CD14-positive monocyte (primary cell): Measurements from ENCODE around the gene GOSR2. TPM values are rescaled to one million over a fixed set of nuclear protein-coding genes. Genes with fewer than 3 reads are reported as not detected.
"Not testable (repeated sequence)": the region's sequence is repeated elsewhere in the genome, so short reads cannot be mapped to it uniquely, and the experiment has no call there.

Source experiments
- DNase-seq, 3 donors: peaks; one replicate each; pipeline ENCODE4 v3.0.0-alpha.2; 2011 to 2022
- H2AFZ ChIP-seq: 2 replicates; pipeline ENCODE4 v1.6.0; 2012; ENCODE audit warnings: mild to moderate bottlenecking, low read depth, low read length, inconsistent platforms; ENCODE audit not compliant: insufficient read depth, poor library complexity, severe bottlenecking
- H3K27ac ChIP-seq, 2 donors: 1 replicate in 1 of 2; 2 replicates in 1 of 2; pipeline ENCODE4 v1.5.1; 2012 to 2013; ENCODE audit warnings: low read length in 2 of 2, control low read depth in 1 of 2, inconsistent platforms in 1 of 2, low read depth in 1 of 2, mild to moderate bottlenecking in 1 of 2
- H3K27me3 ChIP-seq, 2 donors: one replicate each; pipeline versions ENCODE4 v1.6.0 to v1.6.1; 2011 to 2013; ENCODE audit warnings: low read length in 2 of 2; ENCODE audit not compliant: control insufficient read depth in 2 of 2, insufficient read depth in 2 of 2
- H3K36me3 ChIP-seq, 2 donors: replicated peaks in 1 of 2; 1 replicate in 1 of 2; 2 replicates in 1 of 2; pipeline versions ENCODE4 v1.5.1 to v1.6.1; 2012 to 2013; ENCODE audit warnings: low read length in 2 of 2, control low read depth in 1 of 2, inconsistent platforms in 1 of 2, mild to moderate bottlenecking in 1 of 2; ENCODE audit not compliant: insufficient read depth in 2 of 2, control insufficient read depth in 1 of 2
- H3K4me1 ChIP-seq, 2 donors: 1 replicate in 1 of 2; 2 replicates in 1 of 2; pipeline versions ENCODE4 v1.5.1 to v1.6.1; 2012 to 2013; ENCODE audit warnings: low read length in 2 of 2, control low read depth in 1 of 2, inconsistent platforms in 1 of 2, mild to moderate bottlenecking in 1 of 2, moderate library complexity in 1 of 2; ENCODE audit not compliant: insufficient read depth in 2 of 2, control insufficient read depth in 1 of 2
- H3K4me2 ChIP-seq: replicated peaks from 2 replicates; pipeline ENCODE3; 2012; ENCODE audit warnings: low read length, moderate library complexity, mild to moderate bottlenecking; ENCODE audit not compliant: poor library complexity, severe bottlenecking; ENCODE audit errors: extremely low read depth
- H3K4me3 ChIP-seq, 3 experiments: fragments of 200-600 bp in 1 of 3; sonication (generic) in 1 of 3; replicated peaks in 1 of 3; 1 replicate in 2 of 3; 2 replicates in 1 of 3; pipeline ENCODE4 v1.5.1; 2011 to 2013; ENCODE audit warnings: low read length in 3 of 3, mild to moderate bottlenecking in 3 of 3, control low read depth in 2 of 3, low read depth in 2 of 3, inconsistent platforms in 1 of 3, moderate library complexity in 1 of 3
- H3K79me2 ChIP-seq: 2 replicates; pipeline ENCODE4 v1.6.0; 2012; ENCODE audit warnings: mild to moderate bottlenecking, control low read depth, inconsistent platforms, low read length, moderate library complexity; ENCODE audit not compliant: insufficient read depth
- H3K9ac ChIP-seq: 2 replicates; pipeline ENCODE4 v1.6.0; 2017; ENCODE audit warnings: low read length, mild to moderate bottlenecking; ENCODE audit not compliant: insufficient read depth, poor library complexity, severe bottlenecking
- H3K9me3 ChIP-seq, 2 donors: replicated peaks in 1 of 2; 1 replicate in 1 of 2; 2 replicates in 1 of 2; pipeline versions ENCODE4 v1.5.1 to v1.6.1; 2012 to 2013; ENCODE audit warnings: low read length in 2 of 2, control low read depth in 1 of 2; ENCODE audit not compliant: control insufficient read depth in 1 of 2, insufficient read depth in 1 of 2
- H4K20me1 ChIP-seq: 2 replicates; pipeline ENCODE4 v1.6.0; 2012; ENCODE audit warnings: mild to moderate bottlenecking, low read length, control low read depth, moderate library complexity; ENCODE audit not compliant: insufficient read depth
- H3K27ac Mint-ChIP-seq, 7 donors: one replicate each; pipeline ENCODE4 v1.8.0; 2020; ENCODE audit warnings: mild to moderate bottlenecking in 7 of 7, mixed read lengths in 7 of 7, moderate library complexity in 6 of 7, inconsistent platforms in 2 of 7
- H3K27me3 Mint-ChIP-seq, 3 donors: one replicate each; pipeline ENCODE4 v1.8.0; 2021 to 2022; ENCODE audit warnings: low read depth in 3 of 3, mild to moderate bottlenecking in 3 of 3, mixed read lengths in 3 of 3, moderate library complexity in 3 of 3, inconsistent platforms in 1 of 3
- H3K36me3 Mint-ChIP-seq, 2 donors: one replicate each; pipeline ENCODE4 v1.8.0; 2020; ENCODE audit warnings: mixed read lengths in 2 of 2, inconsistent platforms in 1 of 2, mild to moderate bottlenecking in 1 of 2
- H3K4me1 Mint-ChIP-seq: one replicate; pipeline ENCODE4 v1.8.0; 2020; ENCODE audit warnings: mild to moderate bottlenecking, mixed read lengths
- H3K4me3 Mint-ChIP-seq, 2 donors: one replicate each; pipeline ENCODE4 v1.8.0; 2020; ENCODE audit warnings: mild to moderate bottlenecking in 2 of 2, mixed read lengths in 2 of 2, moderate library complexity in 1 of 2
- H3K9me3 Mint-ChIP-seq, 7 donors: one replicate each; pipeline ENCODE4 v1.8.0; 2020 to 2022; ENCODE audit warnings: mixed read lengths in 7 of 7, mild to moderate bottlenecking in 6 of 7, moderate library complexity in 6 of 7, inconsistent platforms in 2 of 7
- WGBS: methylation state at CpG from one replicate; pipeline ENCODE4 v1.1.5; 2013; ENCODE audit warnings: missing lambda C conversion rate; ENCODE audit not compliant: insufficient coverage; 5-methylcytosine and 5-hydroxymethylcytosine counted together
- intact Hi-C, 2 donors: fragments of 100-400 bp; cut with micrococcal nuclease; formaldehyde crosslinking; loops; one replicate each; pipeline versions ENCODE4 v1.15.0 to v1.15.1; 2023
- polyA plus RNA-seq, 3 donors: library from polyadenylated mRNA; depleted of rRNA in 1 of 3; unstranded in 2 of 3; stranded (reverse) in 1 of 3; fragments of 300-500 nt in 2 of 3; fragments of >200 nt in 1 of 3; fragmentation: Illumina TruSeq in 2 of 3; gene quantifications; 1 replicate in 2 of 3; 2 replicates in 1 of 3; pipeline ENCODE4 v1.2.3, GENCODE V29; 2012 to 2021
- TF ChIP-seq, protein P1 (sequence below): fragments of 200-600 bp; IDR thresholded peaks from one replicate; pipeline ENCODE4 v1.8.0; 2022; ENCODE audit warnings: antibody characterized with exemption, mild to moderate bottlenecking

Gene GOSR2
- polyA plus RNA-seq, 3 donors: 25.2 to 31.1 (median 27.7) TPM

DNA sequence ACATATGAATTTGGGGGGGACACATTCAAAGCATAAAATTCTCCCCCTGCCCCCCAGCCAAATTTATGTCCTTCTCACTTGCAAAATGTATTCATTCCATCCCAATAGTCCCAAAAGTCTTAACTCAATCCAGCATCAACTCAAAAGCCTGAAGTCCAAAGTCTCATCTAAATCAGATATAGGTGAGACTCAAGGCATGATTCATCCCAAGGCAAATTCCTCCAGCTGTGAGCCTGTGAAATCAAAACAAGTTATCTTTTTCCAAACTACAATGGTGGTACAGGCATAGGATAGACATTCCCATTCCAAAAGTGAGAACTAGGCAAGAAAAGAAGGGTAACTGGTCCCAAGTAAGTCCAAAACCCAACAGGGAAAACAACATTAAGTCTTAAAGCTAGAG lies 5.9 kb upstream of the GOSR2 start:
- H3K4me1 Mint-ChIP-seq: no peaks in the 10 kb centered on the region
- TF ChIP-seq, protein P1, sequence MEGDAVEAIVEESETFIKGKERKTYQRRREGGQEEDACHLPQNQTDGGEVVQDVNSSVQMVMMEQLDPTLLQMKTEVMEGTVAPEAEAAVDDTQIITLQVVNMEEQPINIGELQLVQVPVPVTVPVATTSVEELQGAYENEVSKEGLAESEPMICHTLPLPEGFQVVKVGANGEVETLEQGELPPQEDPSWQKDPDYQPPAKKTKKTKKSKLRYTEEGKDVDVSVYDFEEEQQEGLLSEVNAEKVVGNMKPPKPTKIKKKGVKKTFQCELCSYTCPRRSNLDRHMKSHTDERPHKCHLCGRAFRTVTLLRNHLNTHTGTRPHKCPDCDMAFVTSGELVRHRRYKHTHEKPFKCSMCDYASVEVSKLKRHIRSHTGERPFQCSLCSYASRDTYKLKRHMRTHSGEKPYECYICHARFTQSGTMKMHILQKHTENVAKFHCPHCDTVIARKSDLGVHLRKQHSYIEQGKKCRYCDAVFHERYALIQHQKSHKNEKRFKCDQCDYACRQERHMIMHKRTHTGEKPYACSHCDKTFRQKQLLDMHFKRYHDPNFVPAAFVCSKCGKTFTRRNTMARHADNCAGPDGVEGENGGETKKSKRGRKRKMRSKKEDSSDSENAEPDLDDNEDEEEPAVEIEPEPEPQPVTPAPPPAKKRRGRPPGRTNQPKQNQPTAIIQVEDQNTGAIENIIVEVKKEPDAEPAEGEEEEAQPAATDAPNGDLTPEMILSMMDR: no peak
- no peak overlapping the region for H3K27ac Mint-ChIP-seq
- intact Hi-C loops: no loop called here
- no peaks in the 10 kb centered on the region for H4K20me1 ChIP-seq
- H2AFZ ChIP-seq: no peak overlapping the region
- no peak overlapping the region for H3K4me2 ChIP-seq
- no peak overlapping the region for H3K4me3 ChIP-seq
- H3K27me3 ChIP-seq: no peaks in the 10 kb centered on the region
- H3K27me3 Mint-ChIP-seq: peaks cover under 1 to 14% (median 4%) of the 10 kb centered on the region in 3 donors
- H3K36me3 ChIP-seq: no peaks in the 10 kb centered on the region
- no peaks in the 10 kb centered on the region for H3K9me3 ChIP-seq
- no peaks in the 10 kb centered on the region for H3K4me1 ChIP-seq
- no peak overlapping the region for H3K27ac ChIP-seq
- H3K9ac ChIP-seq: no peak overlapping the region
- H3K79me2 ChIP-seq: no peaks in the 10 kb centered on the region
- H3K36me3 Mint-ChIP-seq: no peaks in the 10 kb centered on the region
- H3K9me3 Mint-ChIP-seq: peaks cover 0 to 4% (median 2%) of the 10 kb centered on the region in 7 donors
- no peak overlapping the region for H3K4me3 Mint-ChIP-seq
- DNase-seq: no peak

DNA sequence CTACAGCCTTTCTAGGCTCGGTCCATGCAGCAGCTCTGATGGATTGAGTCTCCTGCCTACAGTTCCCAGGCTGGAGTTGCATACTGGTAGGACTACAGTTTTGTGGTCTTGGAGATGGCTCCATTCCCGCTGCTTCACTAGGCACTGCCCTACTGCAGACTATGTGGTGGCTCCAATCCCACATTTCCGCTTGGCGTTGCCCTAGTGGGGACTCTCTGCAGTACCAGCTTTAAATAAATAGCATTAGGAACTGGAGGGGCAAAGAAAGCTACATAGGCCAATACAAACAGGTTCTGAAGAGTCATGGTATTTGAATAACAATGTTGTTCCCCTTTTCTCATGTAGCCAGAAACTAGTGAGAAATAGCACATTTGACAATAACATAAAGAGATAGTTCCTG lies 5.4 kb upstream of the GOSR2 start:
- no peak overlapping the region for H3K4me3 ChIP-seq
- H3K4me1 ChIP-seq: no peaks in the 10 kb centered on the region
- H3K79me2 ChIP-seq: no peaks in the 10 kb centered on the region
- H3K27ac ChIP-seq: no peak overlapping the region
- no peak overlapping the region for H3K4me3 Mint-ChIP-seq
- no peaks in the 10 kb centered on the region for H3K36me3 ChIP-seq
- H3K36me3 Mint-ChIP-seq: no peaks in the 10 kb centered on the region
- H3K9me3 Mint-ChIP-seq: peaks cover 0 to 5% (median 3%) of the 10 kb centered on the region in 7 donors
- no peaks in the 10 kb centered on the region for H4K20me1 ChIP-seq
- no peaks in the 10 kb centered on the region for H3K27me3 ChIP-seq
- TF ChIP-seq, protein P1: no peak
- DNase-seq: no peak
- H3K27me3 Mint-ChIP-seq: peaks cover 0 to 14% (median 4%) of the 10 kb centered on the region in 3 donors
- no peak overlapping the region for H3K9ac ChIP-seq
- H3K27ac Mint-ChIP-seq: no peak overlapping the region
- H3K4me1 Mint-ChIP-seq: peaks cover under 1% of the 10 kb centered on the region
- H2AFZ ChIP-seq: no peak overlapping the region
- no peak overlapping the region for H3K4me2 ChIP-seq
- H3K9me3 ChIP-seq: no peaks in the 10 kb centered on the region
- intact Hi-C loops: no loop called here
- WGBS: no CpG with 5 or more reads among the region's 4 CpGs

DNA sequence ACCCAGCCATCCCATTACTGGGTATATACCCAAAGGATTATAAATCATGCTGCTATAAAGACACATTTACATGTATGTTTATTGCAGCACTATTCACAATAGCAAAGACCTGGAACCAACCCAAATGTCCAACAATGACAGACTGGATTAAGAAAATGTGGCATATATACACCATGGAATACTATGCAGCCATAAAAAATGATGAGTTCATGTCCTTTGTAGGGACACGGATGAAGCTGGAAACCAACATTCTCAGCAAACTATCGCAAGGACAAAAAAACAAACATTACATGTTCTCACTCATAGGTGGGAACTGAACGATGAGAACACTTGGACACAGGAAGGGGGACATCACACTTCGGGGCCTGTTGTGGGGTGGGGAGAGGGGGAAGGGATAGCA lies 998 bp upstream of the GOSR2 start:
- Mint-ChIP-seq H3K4me3 (peak overlapping the region in 1 of 2 donors; percentile 67), H3K4me1 (peaks cover 30% of the 10 kb centered on the region), H3K27ac (peak overlapping the region in 1 of 7 donors; percentile 68)
- H3K9me3 Mint-ChIP-seq, H3K9ac ChIP-seq, H3K9me3 ChIP-seq, DNase-seq, H3K27me3 ChIP-seq, H3K36me3 Mint-ChIP-seq, H3K27me3 Mint-ChIP-seq, H3K4me2 ChIP-seq, H3K36me3 ChIP-seq, H3K27ac ChIP-seq, intact Hi-C loops, H2AFZ ChIP-seq, H3K4me3 ChIP-seq: not testable (repeated sequence)
- WGBS: no CpG with 5 or more reads among the region's 4 CpGs
- peaks cover 24% of the 10 kb centered on the region for H4K20me1 ChIP-seq
- H3K79me2 ChIP-seq: peaks cover 41% of the 10 kb centered on the region
- H3K4me1 ChIP-seq: peaks cover 14 to 24% of the 10 kb centered on the region in 2 donors
